Esophagus squamous epithelium (tissue), 4 donors: ENCODE data around the gene SPDYC.

Experiments used
- CTCF ChIP-seq, 6 experiments: fragments of 450-650 bp in 4 of 6; fragments of 200-600 bp in 2 of 6; sonication (generic) in 2 of 6; IDR thresholded peaks; one replicate each; pipeline ENCODE4 v1.5.1; 2016 to 2019; ENCODE audit warnings: antibody characterized with exemption in 6 of 6, mild to moderate bottlenecking in 4 of 6, moderate library complexity in 4 of 6
- POLR2A ChIP-seq, 4 donors: fragments of 450-650 bp; IDR thresholded peaks; one replicate each; pipeline ENCODE4 v1.6.1; 2017; ENCODE audit warnings: antibody characterized with exemption in 4 of 4, mild to moderate bottlenecking in 4 of 4, moderate library complexity in 3 of 4

GRCh38 chr11:65121447-65121864 is 48.6 kb upstream of the SPDYC start:
- TF ChIP-seq CTCF (IDR thresholded peaks at IDR 0.05) (no peak), POLR2A (IDR thresholded peaks at IDR 0.05) (no peak)
